BE2C (cell line): ENCODE measurements around the gene FKTN.

ENCODE experiments used
- DNase-seq: peaks from one replicate; pipeline ENCODE4 v3.0.0-alpha.2; 2020
- H3K27me3 ChIP-seq: fragments of 250-450 bp; sonication (Bioruptor Pico); 2 replicates; pipeline ENCODE4 v1.5.1; 2020; ENCODE audit warnings: mild to moderate bottlenecking
- H3K36me3 ChIP-seq: fragments of 250-450 bp; sonication (Bioruptor Pico); 2 replicates; pipeline ENCODE4 v1.5.1; 2020; ENCODE audit warnings: mild to moderate bottlenecking
- H3K4me1 ChIP-seq: fragments of 250-450 bp; sonication (Bioruptor Pico); 2 replicates; pipeline ENCODE4 v1.5.1; 2020
- H3K4me3 ChIP-seq: 2 replicates; pipeline ENCODE4 v1.5.1; 2011; ENCODE audit warnings: low read depth, low read length
- H3K9me3 ChIP-seq: fragments of 250-450 bp; sonication (Bioruptor Pico); 2 replicates; pipeline ENCODE4 v1.5.1; 2020
- TF ChIP-seq, protein P1 (sequence below): IDR thresholded peaks from 2 replicates; pipeline ENCODE4 v1.5.1; 2012; ENCODE audit warnings: mild to moderate bottlenecking, low read depth, low read length

The FKTN gene

DNA sequence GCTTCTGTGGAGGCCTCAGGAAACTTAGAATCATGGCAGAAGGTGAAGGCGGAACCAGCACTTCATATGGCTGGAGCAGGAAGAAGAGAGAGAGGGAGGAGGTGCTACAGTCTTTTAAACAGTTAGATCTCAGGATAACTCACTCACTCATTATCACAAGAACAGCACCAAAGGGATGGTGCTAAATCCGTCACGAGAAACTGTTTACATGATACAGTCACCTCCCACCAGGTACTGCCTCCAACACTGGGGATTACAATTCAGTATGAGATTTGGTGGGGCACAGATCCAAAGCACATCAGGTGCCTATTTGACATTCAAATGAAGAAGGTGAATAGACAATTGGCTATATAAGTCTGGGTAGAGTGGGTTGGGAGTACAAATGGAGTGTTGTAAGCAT, 35.2 kb downstream of the FKTN start:
- H3K27me3 ChIP-seq: no peaks in the 10 kb centered on the region
- no peak for DNase-seq
- peaks cover 7% of the 10 kb centered on the region; the same call in 1 of the 2 replicates for H3K36me3 ChIP-seq
- H3K4me1 ChIP-seq: no peaks in the 10 kb centered on the region
- TF ChIP-seq, protein P1, sequence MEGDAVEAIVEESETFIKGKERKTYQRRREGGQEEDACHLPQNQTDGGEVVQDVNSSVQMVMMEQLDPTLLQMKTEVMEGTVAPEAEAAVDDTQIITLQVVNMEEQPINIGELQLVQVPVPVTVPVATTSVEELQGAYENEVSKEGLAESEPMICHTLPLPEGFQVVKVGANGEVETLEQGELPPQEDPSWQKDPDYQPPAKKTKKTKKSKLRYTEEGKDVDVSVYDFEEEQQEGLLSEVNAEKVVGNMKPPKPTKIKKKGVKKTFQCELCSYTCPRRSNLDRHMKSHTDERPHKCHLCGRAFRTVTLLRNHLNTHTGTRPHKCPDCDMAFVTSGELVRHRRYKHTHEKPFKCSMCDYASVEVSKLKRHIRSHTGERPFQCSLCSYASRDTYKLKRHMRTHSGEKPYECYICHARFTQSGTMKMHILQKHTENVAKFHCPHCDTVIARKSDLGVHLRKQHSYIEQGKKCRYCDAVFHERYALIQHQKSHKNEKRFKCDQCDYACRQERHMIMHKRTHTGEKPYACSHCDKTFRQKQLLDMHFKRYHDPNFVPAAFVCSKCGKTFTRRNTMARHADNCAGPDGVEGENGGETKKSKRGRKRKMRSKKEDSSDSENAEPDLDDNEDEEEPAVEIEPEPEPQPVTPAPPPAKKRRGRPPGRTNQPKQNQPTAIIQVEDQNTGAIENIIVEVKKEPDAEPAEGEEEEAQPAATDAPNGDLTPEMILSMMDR: no peak
- no peak overlapping the region for H3K4me3 ChIP-seq
- H3K9me3 ChIP-seq: no peaks in the 10 kb centered on the region

DNA sequence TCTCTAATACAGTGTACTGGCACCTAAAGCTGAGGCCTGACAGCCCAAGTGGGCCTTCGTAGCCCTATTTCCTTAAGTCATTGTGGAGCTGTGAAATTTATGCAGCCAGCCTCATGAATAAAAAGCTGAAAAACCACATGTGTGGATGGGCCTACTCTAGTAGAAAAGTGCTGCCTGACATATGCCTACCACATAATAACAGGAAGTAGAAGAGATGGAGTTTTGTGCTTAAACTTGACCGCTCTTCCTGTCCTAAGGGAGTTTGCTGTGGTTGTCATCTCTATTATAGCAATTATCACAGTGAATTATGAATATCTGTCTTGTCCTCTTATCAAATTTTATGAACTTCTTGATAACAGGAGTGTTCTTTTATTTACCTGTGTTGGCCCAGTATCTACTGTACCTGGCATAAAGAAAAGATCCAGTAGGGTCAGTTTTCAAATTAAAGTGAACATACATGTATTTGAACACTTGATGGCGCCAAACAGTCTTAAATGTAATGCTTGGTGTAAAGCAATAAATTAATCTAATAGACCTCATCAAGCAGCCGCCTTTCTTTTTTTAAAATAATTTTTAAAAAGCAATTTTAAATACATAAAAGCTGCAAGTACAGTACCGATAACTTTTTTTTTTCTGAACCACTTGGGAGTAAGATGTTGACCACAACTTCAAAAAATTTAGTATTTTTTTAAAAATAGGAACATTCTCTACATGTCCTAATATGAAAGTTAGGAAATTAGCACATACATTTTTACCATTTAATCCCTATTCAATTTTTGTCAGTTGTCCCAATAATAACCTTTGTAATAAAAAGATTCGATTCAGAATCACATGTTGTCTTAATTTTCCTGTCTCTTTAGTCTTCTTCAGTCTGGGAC, 51.0 kb downstream of the FKTN start:
- DNase-seq: no peak
- no peaks in the 10 kb centered on the region for H3K36me3 ChIP-seq
- H3K27me3 ChIP-seq: no peaks in the 10 kb centered on the region
- H3K9me3 ChIP-seq: no peaks in the 10 kb centered on the region
- no peaks in the 10 kb centered on the region for H3K4me1 ChIP-seq
- no peak overlapping the region for H3K4me3 ChIP-seq
- TF ChIP-seq, protein P1: peak; percentile 54

DNA sequence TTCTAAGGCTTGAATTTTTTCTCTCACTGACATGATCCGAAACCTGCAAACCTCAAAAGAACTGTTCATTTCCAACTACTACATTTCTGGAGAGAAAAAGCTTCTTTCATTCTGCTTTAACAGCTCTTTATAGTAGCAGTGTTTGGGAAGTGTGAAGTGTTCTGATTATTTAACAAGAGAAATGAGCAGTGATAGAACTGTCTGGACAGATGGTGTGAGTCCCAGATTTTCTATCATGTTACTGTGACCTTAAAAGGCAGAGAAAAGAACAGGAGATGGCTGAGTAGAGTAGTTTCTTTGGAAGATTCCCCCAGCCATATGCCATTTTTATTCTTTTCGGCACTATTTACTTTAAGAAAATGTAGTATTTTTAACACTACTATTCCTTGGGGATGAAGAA, 63.1 kb downstream of the FKTN start:
- Histone ChIP-seq H3K9me3 (no peaks in the 10 kb centered on the region), H3K4me1 (no peaks in the 10 kb centered on the region), H3K4me3 (no peak overlapping the region), H3K27me3 (no peaks in the 10 kb centered on the region), H3K36me3 (no peaks in the 10 kb centered on the region)
- TF ChIP-seq, protein P1: no peak
- no peak for DNase-seq

DNA sequence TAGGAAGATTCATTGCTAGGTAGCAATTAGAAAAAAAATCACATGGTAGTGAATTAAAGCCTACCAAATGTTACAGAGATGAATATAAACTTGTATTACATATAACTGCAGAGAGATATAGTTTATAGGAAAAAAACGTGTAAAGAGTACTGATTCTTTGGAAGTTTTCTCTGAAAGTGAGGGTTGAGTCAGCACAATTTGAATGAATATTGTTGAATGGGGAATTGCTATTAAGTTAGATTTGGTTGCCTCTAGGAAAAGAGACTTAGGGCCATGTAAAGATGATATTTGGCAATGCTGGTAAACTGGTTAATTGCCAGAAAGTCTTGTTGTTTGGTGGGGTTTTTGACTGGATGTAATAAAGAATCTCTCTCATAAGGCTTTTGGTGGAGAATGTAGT, 67.2 kb downstream of the FKTN start:
- no peaks in the 10 kb centered on the region for H3K9me3 ChIP-seq
- TF ChIP-seq, protein P1: no peak

DNA sequence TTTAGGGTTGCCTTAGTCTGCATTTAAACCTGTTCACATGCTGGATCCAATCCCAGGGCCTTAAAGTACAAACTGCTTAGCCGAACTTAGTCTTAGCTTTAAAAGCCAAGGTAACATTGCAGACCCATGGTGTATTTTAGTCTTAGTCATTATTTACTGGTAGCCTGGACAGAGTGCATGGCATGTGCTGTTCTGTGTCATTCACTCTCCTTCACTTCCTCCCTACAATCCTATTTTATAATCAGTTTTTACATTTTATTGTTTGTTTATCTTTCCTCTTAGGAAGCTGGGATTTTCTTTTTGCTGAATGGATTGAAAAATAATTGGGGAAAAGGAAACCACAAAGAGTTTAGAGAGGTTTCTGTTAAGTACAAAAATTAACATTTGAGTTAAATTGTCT, 74.9 kb downstream of the FKTN start:
- no peaks in the 10 kb centered on the region for H3K27me3 ChIP-seq
- DNase-seq: no peak
- no peaks in the 10 kb centered on the region for H3K4me1 ChIP-seq
- no peaks in the 10 kb centered on the region; the same call in 1 of the 2 replicates for H3K36me3 ChIP-seq
- TF ChIP-seq, protein P1: no peak
- H3K9me3 ChIP-seq: no peaks in the 10 kb centered on the region
- H3K4me3 ChIP-seq: no peak overlapping the region

More for the DNA sequence above, 67.2 kb downstream of the FKTN start:
- DNase-seq: no peak
- H3K4me3 ChIP-seq: no peak overlapping the region
- H3K36me3 ChIP-seq: no peaks in the 10 kb centered on the region; the same call in 1 of the 2 replicates
- H3K4me1 ChIP-seq: no peaks in the 10 kb centered on the region
- no peaks in the 10 kb centered on the region for H3K27me3 ChIP-seq

DNA sequence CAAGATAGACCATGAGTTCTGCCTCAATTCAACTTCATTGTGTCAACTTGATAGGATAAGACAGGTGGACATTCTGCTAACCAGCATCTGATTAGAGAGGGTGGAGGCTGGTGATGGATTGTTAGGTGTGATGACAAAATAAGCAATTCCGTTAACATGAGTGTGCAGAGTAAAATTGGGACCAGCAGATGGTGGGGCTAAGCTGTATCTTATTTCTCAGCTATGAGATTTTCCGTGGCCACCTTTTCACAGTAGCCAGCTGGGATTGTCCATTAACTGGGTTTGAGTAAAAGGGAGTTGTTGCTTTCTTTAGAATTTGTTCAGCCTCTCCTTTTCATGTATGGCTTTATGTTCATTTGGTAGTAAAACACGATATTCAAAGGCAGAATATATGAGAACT, 75.5 kb downstream of the FKTN start:
- Histone ChIP-seq H3K4me1 (no peaks in the 10 kb centered on the region), H3K9me3 (no peaks in the 10 kb centered on the region), H3K27me3 (no peaks in the 10 kb centered on the region), H3K36me3 (no peaks in the 10 kb centered on the region), H3K4me3 (no peak overlapping the region)
- no peak for DNase-seq
- TF ChIP-seq, protein P1: no peak
